ENCODE data around the gene LLPH.

DNA sequence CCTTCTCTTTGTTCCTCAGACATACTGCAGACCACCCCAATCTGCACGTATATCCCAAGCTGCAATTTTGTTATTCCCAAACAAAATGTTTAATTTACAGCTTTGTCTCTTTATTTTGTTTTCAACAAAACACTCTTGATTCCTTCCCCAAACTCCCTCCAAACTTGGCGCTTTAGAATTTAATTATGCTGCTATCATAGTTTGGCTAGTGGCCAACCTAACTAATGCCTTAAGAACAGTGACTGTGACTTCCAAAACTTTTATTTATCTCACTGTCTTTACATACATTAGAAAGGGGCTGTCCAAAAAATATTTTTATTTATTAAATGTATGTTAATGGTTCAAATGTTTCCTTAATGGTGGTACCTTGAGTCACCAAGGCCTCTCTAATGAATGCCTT, 32.2 kb upstream of the LLPH start:
- TF ChIP-seq POLR2AphosphoS5 (IDR thresholded peaks at IDR 0.05) (no peak), POLR2A (IDR thresholded peaks at IDR 0.05; ENCODE audit: low read depth) (no peak)
- TF ChIP-seq, protein P1, sequence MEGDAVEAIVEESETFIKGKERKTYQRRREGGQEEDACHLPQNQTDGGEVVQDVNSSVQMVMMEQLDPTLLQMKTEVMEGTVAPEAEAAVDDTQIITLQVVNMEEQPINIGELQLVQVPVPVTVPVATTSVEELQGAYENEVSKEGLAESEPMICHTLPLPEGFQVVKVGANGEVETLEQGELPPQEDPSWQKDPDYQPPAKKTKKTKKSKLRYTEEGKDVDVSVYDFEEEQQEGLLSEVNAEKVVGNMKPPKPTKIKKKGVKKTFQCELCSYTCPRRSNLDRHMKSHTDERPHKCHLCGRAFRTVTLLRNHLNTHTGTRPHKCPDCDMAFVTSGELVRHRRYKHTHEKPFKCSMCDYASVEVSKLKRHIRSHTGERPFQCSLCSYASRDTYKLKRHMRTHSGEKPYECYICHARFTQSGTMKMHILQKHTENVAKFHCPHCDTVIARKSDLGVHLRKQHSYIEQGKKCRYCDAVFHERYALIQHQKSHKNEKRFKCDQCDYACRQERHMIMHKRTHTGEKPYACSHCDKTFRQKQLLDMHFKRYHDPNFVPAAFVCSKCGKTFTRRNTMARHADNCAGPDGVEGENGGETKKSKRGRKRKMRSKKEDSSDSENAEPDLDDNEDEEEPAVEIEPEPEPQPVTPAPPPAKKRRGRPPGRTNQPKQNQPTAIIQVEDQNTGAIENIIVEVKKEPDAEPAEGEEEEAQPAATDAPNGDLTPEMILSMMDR (IDR thresholded peaks at IDR 0.05): no peak
